Posterior vena cava (tissue), 2 donors: Measurements from ENCODE around the gene CDCP1. TPM values are rescaled to one million over a fixed set of nuclear protein-coding genes. Genes with fewer than 3 reads are reported as not detected.
A peak's percentile ranks its signal among the peaks of the same experiment; 100 is the strongest.

Source experiments
- DNase-seq: peaks from one replicate; pipeline ENCODE4 v3.0.0-alpha.2; 2020; ENCODE audit warnings: low spot score
- intact Hi-C, 2 donors: fragments of 100-400 bp; cut with DNase I; formaldehyde crosslinking; loops; one replicate each; pipeline versions ENCODE4 v1.14.1 to v1.14.2; 2022 to 2023
- long read RNA-seq, 2 donors: library from polyadenylated mRNA; unstranded; transcript quantifications; one replicate each; pipeline ENCODE4 v2.0.0, GENCODE V29; 2020 to 2021
- total RNA-seq, 2 donors: library from RNA; stranded (reverse); fragmentation: NEBNext Ultra II Directional; extraction: Animal tissue kit (Norgen Biotek cat#: 25700); gene quantifications; one replicate each; pipeline ENCODE4 v1.2.1, GENCODE V29; 2021
- donor health status: DM: yes; HTN: yes; CAD: no.
- donor health status: DM: yes; HTN: yes; CAD: no.

CDCP1 gene
- 1 to 10 TPM; 3.9 to 4.8 TPM for total RNA-seq
- long read RNA-seq, donor 1, partial matches to known transcripts: 0 of 1 reads
- long read RNA-seq, donor 1, other reads (novel, unspliced or antisense): 1 of 1 reads
- long read RNA-seq, donor 2, partial matches to known transcripts: 5 of 8 reads
- long read RNA-seq, donor 2, other reads (novel, unspliced or antisense): 2 of 8 reads

GRCh38 chr3:45145681-45146614 lies at the start of gene CDCP1:
Gene CDCP1 (minus strand): TSS chr3:45146378. CDS start chr3:45146287, 91 bp downstream.
- intact Hi-C loops: no loop called here
- DNase-seq: peak; percentile 84

GRCh38 chr3:45194791-45195190 lies 48.6 kb upstream of the CDCP1 start:
- no peak for DNase-seq
- intact Hi-C loops: no loop called here

- intact Hi-C loops: no loop called here
These were observed 45.8 kb upstream of the CDCP1 start for GRCh38 chr3:45191924-45192417.

GRCh38 chr3:45191424-45191823 lies 45.2 kb upstream of the CDCP1 start:
- intact Hi-C loops: no loop called here
- no peak for DNase-seq

More at GRCh38 chr3:45191924-45192417, 45.8 kb upstream of the CDCP1 start:
- no peak for DNase-seq

- no peak for DNase-seq
- intact Hi-C loops: no loop called here
These were observed 42.8 kb upstream of the CDCP1 start for GRCh38 chr3:45188719-45189659.

GRCh38 chr3:45187694-45188141 lies 41.5 kb upstream of the CDCP1 start:
- intact Hi-C loops: no loop called here
- DNase-seq: no peak

GRCh38 chr3:45186871-45187270 lies 40.7 kb upstream of the CDCP1 start:
- no peak for DNase-seq
- intact Hi-C loops: no loop called here

- DNase-seq: no peak
- intact Hi-C loops: no loop called here
These were observed 39.3 kb upstream of the CDCP1 start for GRCh38 chr3:45185461-45185860.

GRCh38 chr3:45185052-45185451 lies 38.9 kb upstream of the CDCP1 start:
- intact Hi-C loops: no loop called here
- DNase-seq: no peak

GRCh38 chr3:45183872-45184262 lies 37.7 kb upstream of the CDCP1 start:
- intact Hi-C loops: no loop called here
- DNase-seq: no peak

- no peak for DNase-seq
- intact Hi-C loops: no loop called here
These were observed 37.0 kb upstream of the CDCP1 start for GRCh38 chr3:45182915-45183871.

GRCh38 chr3:45181496-45181895 lies 35.3 kb upstream of the CDCP1 start:
- intact Hi-C loops: no loop called here
- no peak for DNase-seq

- no peak for DNase-seq
- intact Hi-C loops: no loop called here
These were observed 34.7 kb upstream of the CDCP1 start for GRCh38 chr3:45180899-45181298.

- intact Hi-C loops: no loop called here
- DNase-seq: no peak
These were observed 33.9 kb upstream of the CDCP1 start for GRCh38 chr3:45180051-45180450.

- DNase-seq: no peak
- intact Hi-C loops: no loop called here
These were observed 33.0 kb upstream of the CDCP1 start for GRCh38 chr3:45179163-45179562.

- intact Hi-C loops: no loop called here
- DNase-seq: no peak
These were observed 32.2 kb upstream of the CDCP1 start for GRCh38 chr3:45178183-45179023.

- intact Hi-C loops: no loop called here
- no peak for DNase-seq
These were observed 30.7 kb upstream of the CDCP1 start for GRCh38 chr3:45176912-45177311.
